ENCODE data around the gene CHAF1B.

Gene CHAF1B

DNA sequence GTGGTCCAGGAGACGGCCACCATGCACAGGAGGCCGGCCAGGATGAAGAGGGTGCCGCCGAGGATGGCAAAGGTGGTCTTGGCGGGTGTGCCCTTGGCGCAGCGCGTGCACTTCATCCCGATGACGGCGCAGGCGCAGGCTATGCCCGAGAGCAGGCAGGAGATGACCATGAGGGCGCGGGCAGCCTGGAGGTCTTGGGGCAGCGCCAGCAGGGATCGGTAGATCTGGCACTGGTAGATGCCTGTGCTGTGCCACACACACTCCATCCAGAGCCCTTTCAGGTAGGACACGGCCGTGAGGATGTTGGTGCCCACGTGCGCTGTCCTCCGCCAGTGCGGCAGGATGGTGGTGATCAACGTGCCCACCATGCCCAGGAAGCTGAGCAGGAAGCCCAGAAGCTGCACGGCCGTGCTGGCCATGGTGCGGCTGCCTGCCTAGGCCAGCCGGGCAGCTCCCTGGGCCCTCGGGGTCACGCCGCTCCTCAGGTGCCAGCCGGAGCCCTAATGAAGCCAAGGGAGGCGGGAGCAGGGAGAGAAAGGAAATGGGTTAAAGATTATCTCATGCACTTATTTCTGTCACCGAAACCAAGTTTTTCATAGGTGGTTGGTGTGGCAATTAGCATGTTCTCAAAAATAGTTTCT, 76.2 kb downstream of the CHAF1B start:
- no peaks in the 10 kb centered on the region for H3K4me1 ChIP-seq (ENCODE audit: insufficient read depth, low read length, severe bottlenecking)
- H3K9ac ChIP-seq (ENCODE audit: low read length) = no peak overlapping the region
- no peaks in the 10 kb centered on the region for H3K9me2 ChIP-seq (ENCODE audit: low read depth, low read length)
- no peaks in the 10 kb centered on the region for H3K36me3 ChIP-seq (ENCODE audit: insufficient read depth, low read length)
- H3K4me2 ChIP-seq (ENCODE audit: low read length) = no peak overlapping the region
- H2AFZ ChIP-seq (ENCODE audit: low read length) = no peak overlapping the region
- no peak for TF ChIP-seq EZH2 (IDR thresholded peaks at IDR 0.05; ENCODE audit: borderline replicate concordance, low read length)
- TF ChIP-seq, protein P1, sequence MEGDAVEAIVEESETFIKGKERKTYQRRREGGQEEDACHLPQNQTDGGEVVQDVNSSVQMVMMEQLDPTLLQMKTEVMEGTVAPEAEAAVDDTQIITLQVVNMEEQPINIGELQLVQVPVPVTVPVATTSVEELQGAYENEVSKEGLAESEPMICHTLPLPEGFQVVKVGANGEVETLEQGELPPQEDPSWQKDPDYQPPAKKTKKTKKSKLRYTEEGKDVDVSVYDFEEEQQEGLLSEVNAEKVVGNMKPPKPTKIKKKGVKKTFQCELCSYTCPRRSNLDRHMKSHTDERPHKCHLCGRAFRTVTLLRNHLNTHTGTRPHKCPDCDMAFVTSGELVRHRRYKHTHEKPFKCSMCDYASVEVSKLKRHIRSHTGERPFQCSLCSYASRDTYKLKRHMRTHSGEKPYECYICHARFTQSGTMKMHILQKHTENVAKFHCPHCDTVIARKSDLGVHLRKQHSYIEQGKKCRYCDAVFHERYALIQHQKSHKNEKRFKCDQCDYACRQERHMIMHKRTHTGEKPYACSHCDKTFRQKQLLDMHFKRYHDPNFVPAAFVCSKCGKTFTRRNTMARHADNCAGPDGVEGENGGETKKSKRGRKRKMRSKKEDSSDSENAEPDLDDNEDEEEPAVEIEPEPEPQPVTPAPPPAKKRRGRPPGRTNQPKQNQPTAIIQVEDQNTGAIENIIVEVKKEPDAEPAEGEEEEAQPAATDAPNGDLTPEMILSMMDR (IDR thresholded peaks at IDR 0.05; ENCODE audit: low read length) = no peak
- H3K9me3 ChIP-seq (ENCODE audit: low read length) = no peaks in the 10 kb centered on the region
- no peaks in the 10 kb centered on the region for H3K79me2 ChIP-seq (ENCODE audit: insufficient read depth, low read length)
- no peaks in the 10 kb centered on the region for H3F3A ChIP-seq (ENCODE audit: insufficient read depth, low read length)
- H3K4me3 ChIP-seq (ENCODE audit: low read depth, low read length, poor library complexity, severe bottlenecking) = no peak overlapping the region
- no peak overlapping the region for H3K27ac ChIP-seq (ENCODE audit: low read depth, low read length, poor library complexity, severe bottlenecking)
- H4K20me1 ChIP-seq (ENCODE audit: insufficient read depth, low read length) = no peaks in the 10 kb centered on the region
- H3K27me3 ChIP-seq (ENCODE audit: insufficient read depth, low read length) = peaks cover 5% of the 10 kb centered on the region; the same call in 1 of the 2 replicates

DNA sequence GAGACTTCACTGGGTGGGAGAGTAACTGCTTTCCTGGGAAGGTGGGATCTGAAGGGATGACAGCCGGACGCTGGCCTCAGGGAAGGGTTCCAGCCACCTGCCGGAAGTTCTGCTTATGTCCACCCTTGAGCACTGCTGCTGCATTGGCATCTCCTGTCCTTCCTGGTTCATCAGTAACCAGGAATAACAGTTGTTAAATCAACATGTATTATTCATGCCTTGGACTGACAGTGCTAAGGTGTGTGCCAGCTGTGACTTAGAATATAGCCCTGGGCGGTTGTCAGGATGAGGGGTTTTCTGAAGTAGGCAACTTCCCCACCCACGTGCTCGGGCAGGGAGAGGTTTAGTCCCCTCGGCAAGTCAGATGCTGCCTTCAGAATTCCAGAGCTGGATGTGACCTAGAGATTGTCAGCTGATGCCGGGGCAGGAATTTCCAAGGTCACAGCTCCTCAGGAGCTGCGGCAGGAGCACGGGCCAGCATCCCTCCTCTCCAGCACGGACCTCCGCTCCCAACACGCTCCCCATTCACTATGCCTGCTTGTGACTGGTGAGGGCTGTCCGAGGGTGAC, 76.8 kb downstream of the CHAF1B start:
- Histone ChIP-seq H3K4me1 (ENCODE audit: insufficient read depth, low read length, severe bottlenecking) (no peaks in the 10 kb centered on the region), H3F3A (ENCODE audit: insufficient read depth, low read length) (no peaks in the 10 kb centered on the region), H3K27me3 (ENCODE audit: insufficient read depth, low read length) (peaks cover 5% of the 10 kb centered on the region; the same call in 1 of the 2 replicates), H3K4me3 (ENCODE audit: low read depth, low read length, poor library complexity, severe bottlenecking) (no peak overlapping the region), H3K79me2 (ENCODE audit: insufficient read depth, low read length) (no peaks in the 10 kb centered on the region), H3K9me2 (ENCODE audit: low read depth, low read length) (no peaks in the 10 kb centered on the region), H2AFZ (ENCODE audit: low read length) (no peak overlapping the region), H3K4me2 (ENCODE audit: low read length) (no peak overlapping the region), H3K9me3 (ENCODE audit: low read length) (no peaks in the 10 kb centered on the region), H3K9ac (ENCODE audit: low read length) (no peak overlapping the region), H3K36me3 (ENCODE audit: insufficient read depth, low read length) (no peaks in the 10 kb centered on the region), H3K27ac (ENCODE audit: low read depth, low read length, poor library complexity, severe bottlenecking) (no peak overlapping the region), H4K20me1 (ENCODE audit: insufficient read depth, low read length) (no peaks in the 10 kb centered on the region)
- TF ChIP-seq, protein P1 (IDR thresholded peaks at IDR 0.05; ENCODE audit: low read length) = no peak
- TF ChIP-seq EZH2 (IDR thresholded peaks at IDR 0.05; ENCODE audit: borderline replicate concordance, low read length) = no peak

DNA sequence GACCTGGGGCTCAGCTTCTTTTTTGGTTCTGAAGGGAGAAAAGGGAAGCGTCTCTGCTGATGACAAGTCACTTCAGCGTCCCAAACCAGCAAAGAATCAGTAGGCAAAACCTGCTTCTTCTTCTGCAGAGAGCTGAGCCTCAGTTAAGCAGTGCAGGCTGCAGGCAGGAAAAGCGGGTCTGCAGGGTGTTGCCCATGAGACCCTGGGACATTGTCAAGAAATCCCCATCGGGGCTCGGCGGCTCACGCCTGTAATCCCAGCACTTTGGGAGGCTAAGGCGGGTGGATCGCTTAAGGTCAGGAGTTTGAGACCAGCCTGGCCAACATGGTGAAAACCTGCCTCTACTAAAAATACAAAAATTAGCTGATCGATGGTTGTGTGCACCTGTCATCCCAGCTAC, 78.0 kb downstream of the CHAF1B start:
- Histone ChIP-seq H3K9me3 (ENCODE audit: low read length) (no peaks in the 10 kb centered on the region), H3K4me3 (ENCODE audit: low read depth, low read length, poor library complexity, severe bottlenecking) (no peak overlapping the region), H4K20me1 (ENCODE audit: insufficient read depth, low read length) (no peaks in the 10 kb centered on the region), H3K9me2 (ENCODE audit: low read depth, low read length) (no peaks in the 10 kb centered on the region), H2AFZ (ENCODE audit: low read length) (no peak overlapping the region), H3K4me1 (ENCODE audit: insufficient read depth, low read length, severe bottlenecking) (no peaks in the 10 kb centered on the region), H3K27me3 (ENCODE audit: insufficient read depth, low read length) (peaks cover 5% of the 10 kb centered on the region; the same call in 1 of the 2 replicates), H3K27ac (ENCODE audit: low read depth, low read length, poor library complexity, severe bottlenecking) (no peak overlapping the region), H3F3A (ENCODE audit: insufficient read depth, low read length) (no peaks in the 10 kb centered on the region), H3K4me2 (ENCODE audit: low read length) (no peak overlapping the region), H3K9ac (ENCODE audit: low read length) (no peak overlapping the region), H3K79me2 (ENCODE audit: insufficient read depth, low read length) (no peaks in the 10 kb centered on the region), H3K36me3 (ENCODE audit: insufficient read depth, low read length) (no peaks in the 10 kb centered on the region)
- TF ChIP-seq, protein P1 (IDR thresholded peaks at IDR 0.05; ENCODE audit: low read length) = no peak
- TF ChIP-seq EZH2 (IDR thresholded peaks at IDR 0.05; ENCODE audit: borderline replicate concordance, low read length) = no peak
